ENCODE measurements around the gene DYNLT3.

Gene DYNLT3

GRCh38 chrX:37846934-37847732, at the start of gene DYNLT3:
Gene DYNLT3, minus strand, starts transcription at chrX:37847571. Its CDS starts 61 bp downstream, at chrX:37847510.
- DNase-seq = peak; percentile 58 to 60

- DNase-seq = no peak
These were observed 49.1 kb upstream of the DYNLT3 start for GRCh38 chrX:37896511-37896890.

GRCh38 chrX:37895795-37896510, 48.6 kb upstream of the DYNLT3 start:
- DNase-seq = no peak

- DNase-seq = no peak
These were observed 47.4 kb upstream of the DYNLT3 start for GRCh38 chrX:37894725-37895124.

- no peak for DNase-seq
These were observed 40.6 kb upstream of the DYNLT3 start for GRCh38 chrX:37888010-37888409.

GRCh38 chrX:37887347-37887746, 40.0 kb upstream of the DYNLT3 start:
- no peak for DNase-seq

- DNase-seq = no peak
These were observed 35.8 kb upstream of the DYNLT3 start for GRCh38 chrX:37883196-37883595.

- no peak for DNase-seq
These were observed 32.3 kb upstream of the DYNLT3 start for GRCh38 chrX:37879692-37880091.

- DNase-seq = no peak
These were observed 29.3 kb upstream of the DYNLT3 start for GRCh38 chrX:37876716-37877115.

GRCh38 chrX:37875675-37876074, 28.3 kb upstream of the DYNLT3 start:
- DNase-seq = no peak

- no peak for DNase-seq
These were observed 25.8 kb upstream of the DYNLT3 start for GRCh38 chrX:37873220-37873619.

- DNase-seq = no peak
These were observed 24.9 kb upstream of the DYNLT3 start for GRCh38 chrX:37872303-37872655.

GRCh38 chrX:37871626-37872302, 24.4 kb upstream of the DYNLT3 start:
- peak in 1 of 2 donors; percentile 4 for DNase-seq

GRCh38 chrX:37867536-37868153, 20.3 kb upstream of the DYNLT3 start:
- no peak for DNase-seq

- no peak for DNase-seq
These were observed 16.4 kb upstream of the DYNLT3 start for GRCh38 chrX:37863728-37864127.

- no peak for DNase-seq
These were observed 15.5 kb upstream of the DYNLT3 start for GRCh38 chrX:37862851-37863250.

- DNase-seq = no peak
These were observed 13.3 kb upstream of the DYNLT3 start for GRCh38 chrX:37860721-37861120.

- DNase-seq = no peak
These were observed 7.4 kb upstream of the DYNLT3 start for GRCh38 chrX:37854748-37855147.

GRCh38 chrX:37854148-37854547, 6.8 kb upstream of the DYNLT3 start:
- DNase-seq = no peak

GRCh38 chrX:37847733-37848197, 394 bp upstream of the DYNLT3 start:
- DNase-seq = no peak

GRCh38 chrX:37846558-37846933, 825 bp downstream of the DYNLT3 start:
- no peak for DNase-seq

- no peak for DNase-seq
These were observed 1.2 kb downstream of the DYNLT3 start for GRCh38 chrX:37846141-37846540.

- no peak for DNase-seq
These were observed 2.7 kb downstream of the DYNLT3 start for GRCh38 chrX:37844622-37845021.
